A549 (cell line): ENCODE results near the gene TSC22D1.

Experiments used
- CHD2 ChIP-seq: fragments of 150-350 bp; IDR thresholded peaks from 2 replicates; pipeline ENCODE4 v1.6.1; 2014; ENCODE audit warnings: low read length; ENCODE audit not compliant: partially characterized antibody
- CTCF ChIP-seq: fragments of >200 bp; sonication (Bioruptor Twin); formaldehyde crosslinking; IDR thresholded peaks from 3 replicates; pipeline ENCODE4 v1.5.1; 2016
- FOSL2 ChIP-seq, 2 experiments: fragments of 450-650 bp in 1 of 2; fragments of >200 bp in 1 of 2; sonication (Bioruptor Twin) in 1 of 2; formaldehyde crosslinking; IDR thresholded peaks; 2 replicates each; pipeline versions ENCODE4 v1.5.0 to v1.6.1; 2016 to 2020; ENCODE audit warnings: mild to moderate bottlenecking in 1 of 2, moderate library complexity in 1 of 2
- HOXA7 ChIP-seq: fragments of 250-450 bp; sonication (Bioruptor Pico); IDR thresholded peaks from 2 replicates; pipeline ENCODE4 v1.5.0; 2020; ENCODE audit warnings: mild to moderate bottlenecking, moderate library complexity
- MAFK ChIP-seq: fragments of 450-650 bp; IDR thresholded peaks from 2 replicates; pipeline ENCODE4 v1.6.1; 2014; ENCODE audit not compliant: partially characterized antibody
- NFE2L2 ChIP-seq: fragments of 150-350 bp; conservative IDR thresholded peaks from 2 replicates; pipeline ENCODE4 v1.6.1; 2014; ENCODE audit warnings: low read length
- PBX3 ChIP-seq: IDR thresholded peaks from 2 replicates; pipeline ENCODE4 v1.6.1; 2012
- PHF8 ChIP-seq: fragments of 200-600 bp; sonication (generic); IDR thresholded peaks from 2 replicates; pipeline ENCODE4 v1.6.1; 2016; ENCODE audit warnings: low read depth, mild to moderate bottlenecking, antibody characterized with exemption, moderate library complexity, borderline replicate concordance
- POLR2A ChIP-seq: IDR thresholded peaks from 2 replicates; pipeline ENCODE4 v1.6.1; 2012; ENCODE audit warnings: mild to moderate bottlenecking, low read length
- RARB ChIP-seq: fragments of 250-450 bp; sonication (Bioruptor Pico); IDR thresholded peaks from 2 replicates; pipeline ENCODE4 v1.8.0; 2021; ENCODE audit warnings: mild to moderate bottlenecking, moderate library complexity

- TF ChIP-seq POLR2A (no peak), PBX3 (no peak), MAFK (no peak), CTCF (no peak), PHF8 (no peak), FOSL2 (IDR thresholded peaks at IDR 0.05) (no peak), FOSL2 (CRISPR knock-in tag; IDR thresholded peaks at IDR 0.05) (no peak), HOXA7 (CRISPR knock-in tag) (no peak), CHD2 (no peak), NFE2L2 (no peak), RARB (CRISPR knock-in tag) (no peak)
These were observed 166.5 kb downstream of the TSC22D1 start for GRCh38 chr13:44409595-44409994.
